Measurements from ENCODE around the gene AGRN. TPM values are rescaled to one million over a fixed set of nuclear protein-coding genes. Genes with fewer than 3 reads are reported as not detected.
"Not testable (repeated sequence)": the region's sequence is repeated elsewhere in the genome, so short reads cannot be mapped to it uniquely, and the experiment has no call there.

AGRN gene
- total RNA-seq, 1 experiment from 2014 or later = 246 TPM

DNA sequence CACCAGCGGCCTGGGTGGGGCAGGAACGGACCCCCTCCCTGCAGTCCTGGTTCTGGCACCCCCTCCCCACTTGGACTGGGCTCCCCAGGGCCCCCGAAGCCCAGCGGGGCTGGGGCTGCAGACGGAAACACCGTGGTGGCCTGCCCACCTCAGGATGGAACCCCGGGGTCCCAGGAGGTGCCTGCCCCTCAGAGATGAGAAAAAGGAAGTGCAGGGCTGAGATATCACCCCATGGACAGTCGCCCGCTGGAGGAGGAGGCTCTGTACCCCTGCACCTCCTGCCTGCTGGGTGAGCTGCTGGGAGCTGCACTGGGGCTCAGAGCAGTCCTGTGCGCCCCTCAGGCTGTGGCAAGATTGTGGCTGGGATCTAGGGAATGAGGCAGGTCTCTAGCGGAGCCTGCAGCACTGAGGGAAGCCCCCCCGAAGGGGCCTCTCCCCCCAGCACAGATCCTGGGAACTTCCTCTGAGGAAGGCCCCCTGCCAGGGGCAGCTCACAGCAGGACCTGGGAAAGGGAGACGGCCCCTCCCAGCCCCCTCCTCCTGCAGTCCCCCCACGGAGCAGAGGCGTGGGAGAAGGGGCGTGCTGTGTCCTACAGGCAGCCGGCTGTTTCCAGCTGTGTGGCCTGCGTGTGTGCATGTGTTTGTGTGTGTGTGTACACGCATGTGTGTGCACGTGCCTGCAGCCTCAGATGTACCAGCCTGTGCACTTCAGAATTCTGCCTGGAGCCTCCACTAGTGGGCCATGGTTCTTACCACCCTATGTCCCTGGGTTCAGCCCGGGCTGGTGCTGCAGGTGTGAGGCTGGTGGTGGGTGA lies 6.9 kb downstream of the AGRN start:
- in situ Hi-C loops (cut with HindIII; ENCODE audit: low pct_unique_long_range_greater_than_20kb, low sequenced_read_pairs) = no loop called here
- DNase-seq (ENCODE audit: low read depth) = no peak

DNA sequence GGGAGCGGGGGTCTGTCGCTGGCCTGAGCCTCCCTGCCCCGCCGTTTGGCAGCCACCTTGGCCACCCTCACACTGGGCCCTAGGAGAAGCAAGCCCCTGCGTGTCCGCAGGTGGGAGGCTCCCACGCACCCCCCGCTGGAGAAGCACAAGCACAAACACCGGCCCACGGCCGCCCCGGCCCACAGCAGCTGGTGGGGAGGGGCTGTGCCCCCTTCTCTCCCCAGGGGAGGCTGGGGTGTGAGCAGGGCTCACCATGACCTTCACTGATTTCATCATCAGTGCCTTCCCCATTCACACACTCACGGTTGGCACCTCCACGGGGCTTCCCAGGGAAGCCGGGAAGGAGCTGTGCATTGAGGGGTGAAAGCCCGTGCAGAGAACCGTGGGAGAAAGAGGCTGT lies 7.9 kb downstream of the AGRN start:
- in situ Hi-C loops (cut with HindIII; ENCODE audit: low pct_unique_long_range_greater_than_20kb, low sequenced_read_pairs) = no loop called here
- no peak for DNase-seq (ENCODE audit: low read depth)

DNA sequence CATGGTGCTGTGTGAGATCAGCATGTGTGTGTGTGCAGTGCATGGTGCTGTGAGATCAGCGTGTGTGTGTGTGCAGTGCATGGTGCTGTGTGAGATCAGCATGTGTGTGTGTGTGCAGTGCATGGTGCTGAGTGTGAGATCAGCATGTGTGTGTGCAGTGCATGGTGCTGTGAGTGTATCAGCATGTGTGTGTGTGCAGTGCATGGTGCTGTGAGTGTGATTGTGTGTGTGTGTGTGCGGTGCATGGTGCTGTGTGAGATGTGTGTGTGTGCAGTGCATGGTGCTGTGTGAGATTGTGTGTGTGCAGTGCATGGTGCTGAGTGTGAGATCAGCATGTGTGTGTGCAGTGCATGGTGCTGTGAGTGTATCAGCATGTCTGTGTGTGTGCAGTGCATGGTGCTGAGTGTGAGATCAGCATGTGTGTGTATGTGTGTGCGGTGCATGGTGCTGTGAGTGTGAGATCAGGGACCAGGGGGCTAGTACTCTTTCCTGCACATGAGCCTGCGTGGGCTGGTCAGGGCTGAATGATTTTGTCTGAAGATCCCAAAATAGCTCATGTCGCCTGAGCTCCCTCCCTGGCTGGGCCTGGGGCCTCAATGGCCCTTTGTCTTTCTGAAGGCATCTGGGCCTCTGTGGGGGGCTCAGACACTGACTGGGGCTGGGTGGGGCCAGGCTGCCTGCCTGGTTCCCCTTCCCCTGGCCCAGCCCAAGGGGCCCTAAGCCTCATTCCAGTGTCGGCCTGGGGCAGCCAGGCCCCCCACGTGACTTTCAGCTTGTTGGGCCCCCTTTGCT lies 11.1 kb downstream of the AGRN start:
- DNase-seq (ENCODE audit: low read depth); in situ Hi-C loops (cut with HindIII; ENCODE audit: low pct_unique_long_range_greater_than_20kb, low sequenced_read_pairs): not testable (repeated sequence)

DNA sequence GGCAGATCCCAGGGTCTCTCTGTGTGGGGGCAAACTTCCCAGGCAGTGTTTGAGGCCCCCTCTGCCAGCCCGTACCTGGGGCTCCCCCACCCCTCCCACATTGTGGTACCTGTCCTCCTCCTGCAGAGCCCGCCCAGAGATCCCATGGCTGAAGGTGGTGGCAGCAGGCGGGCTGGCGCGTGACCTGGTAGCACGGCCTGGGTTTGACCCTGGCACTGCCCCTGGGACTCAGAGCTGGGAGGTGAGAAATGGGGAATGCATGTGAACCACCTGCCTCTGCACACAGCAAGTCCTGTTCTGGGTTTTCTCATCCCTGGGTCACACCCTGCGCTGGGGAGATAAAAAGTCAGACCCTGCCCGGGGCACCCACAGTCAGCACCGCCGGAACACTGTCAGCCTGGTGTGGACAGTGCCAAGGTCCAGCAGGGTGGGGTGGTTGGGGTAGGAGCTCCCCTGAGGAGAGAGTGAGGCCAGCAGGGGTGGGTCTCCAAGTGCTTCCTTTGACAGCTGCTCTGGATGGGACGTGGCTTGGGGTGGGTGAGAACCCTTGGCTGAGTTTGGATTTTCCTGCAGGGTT lies 11.8 kb downstream of the AGRN start:
- in situ Hi-C loops (cut with HindIII; ENCODE audit: low pct_unique_long_range_greater_than_20kb, low sequenced_read_pairs) = no loop called here

DNA sequence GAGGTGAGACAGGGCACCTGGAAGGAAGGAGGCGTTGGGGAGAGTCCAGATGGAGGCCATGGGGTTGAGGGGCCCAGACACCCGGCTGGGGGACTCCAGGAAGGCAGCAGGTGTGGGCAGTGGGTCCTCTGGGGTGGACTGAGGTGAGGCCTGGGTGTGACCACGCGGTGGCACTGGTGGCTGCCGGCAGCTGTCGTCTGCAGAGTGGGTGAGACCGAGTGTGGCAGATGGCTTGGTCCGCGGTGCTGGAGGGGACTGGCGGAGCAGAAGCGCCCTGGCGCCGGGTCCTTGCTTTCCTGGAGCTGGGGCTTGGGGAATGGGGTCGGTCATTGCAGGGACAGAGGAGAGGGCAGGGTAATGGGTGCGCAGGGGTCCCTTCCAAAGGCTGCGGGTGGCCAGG lies 12.5 kb downstream of the AGRN start:
- in situ Hi-C loops (cut with HindIII; ENCODE audit: low pct_unique_long_range_greater_than_20kb, low sequenced_read_pairs) = no loop called here
- no peak for DNase-seq (ENCODE audit: low read depth)

More for the DNA sequence above, 11.8 kb downstream of the AGRN start:
- DNase-seq (ENCODE audit: low read depth) = no peak

DNA sequence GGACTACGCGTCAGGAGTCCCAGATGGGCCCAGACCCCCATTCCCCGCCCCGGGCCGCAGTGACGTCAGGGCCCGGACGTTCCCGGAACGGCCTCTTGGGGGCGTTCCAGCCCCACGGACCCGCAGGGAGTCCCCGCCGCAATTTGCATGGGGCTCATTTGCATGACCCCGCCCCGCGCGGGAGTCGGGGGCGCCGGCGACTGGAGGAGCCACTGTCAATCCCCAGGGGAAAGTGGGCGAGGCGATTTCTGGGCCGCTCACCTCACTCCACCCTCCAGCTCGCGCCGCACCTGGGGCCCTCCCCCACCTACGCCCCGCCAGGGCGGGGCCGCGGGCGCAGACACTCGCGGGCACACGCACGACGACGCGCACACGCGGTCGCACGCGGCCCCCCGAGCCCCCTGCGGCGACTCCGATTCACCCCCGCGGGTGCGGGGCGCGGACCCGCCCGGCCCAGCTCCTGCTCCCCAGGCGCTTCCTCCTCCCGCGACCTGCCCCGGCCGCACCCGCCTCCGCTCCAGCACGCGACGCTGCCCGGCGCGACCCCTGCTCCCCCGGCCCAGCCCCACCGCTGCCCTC lies 13.2 kb downstream of the AGRN start:
- in situ Hi-C loops (cut with HindIII; ENCODE audit: low pct_unique_long_range_greater_than_20kb, low sequenced_read_pairs) = no loop called here
- no peak for DNase-seq (ENCODE audit: low read depth)

DNA sequence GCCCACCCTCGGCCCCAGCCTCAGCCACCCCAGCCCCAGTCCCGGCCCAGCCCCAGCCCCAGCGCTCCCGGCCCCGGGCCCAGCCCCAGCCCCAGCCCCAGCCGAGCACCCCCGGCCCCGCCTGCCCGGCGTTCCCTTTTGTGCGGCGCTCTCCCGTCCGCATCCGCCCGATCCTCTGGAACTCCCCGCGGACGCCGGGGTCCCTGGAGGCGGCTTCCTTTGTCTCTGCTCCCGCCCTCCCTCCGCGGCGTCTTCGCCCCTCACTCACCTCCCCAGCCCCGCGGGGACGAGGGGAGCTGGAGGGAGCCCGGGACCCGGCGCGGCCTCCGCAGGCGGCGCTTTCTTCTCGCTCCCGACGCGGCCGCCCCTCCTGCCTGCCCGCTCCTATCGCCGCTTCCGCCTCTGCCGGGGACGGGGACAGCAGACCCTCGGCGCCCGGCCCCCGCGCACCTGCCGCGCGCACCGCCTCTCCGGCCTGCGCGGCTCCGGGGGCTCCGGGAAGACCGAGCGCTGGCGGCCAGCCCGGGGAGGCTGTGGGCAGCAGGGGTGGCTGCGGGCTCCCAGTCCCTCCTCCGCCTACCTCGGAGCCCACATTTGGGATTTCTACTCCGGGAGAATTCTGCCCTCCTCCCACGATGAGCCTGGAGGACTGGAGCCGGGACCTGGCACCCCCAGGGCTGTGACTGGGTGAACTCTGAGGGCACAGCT lies 14.0 kb downstream of the AGRN start:
- in situ Hi-C loops (cut with HindIII; ENCODE audit: low pct_unique_long_range_greater_than_20kb, low sequenced_read_pairs) = no loop called here

DNA sequence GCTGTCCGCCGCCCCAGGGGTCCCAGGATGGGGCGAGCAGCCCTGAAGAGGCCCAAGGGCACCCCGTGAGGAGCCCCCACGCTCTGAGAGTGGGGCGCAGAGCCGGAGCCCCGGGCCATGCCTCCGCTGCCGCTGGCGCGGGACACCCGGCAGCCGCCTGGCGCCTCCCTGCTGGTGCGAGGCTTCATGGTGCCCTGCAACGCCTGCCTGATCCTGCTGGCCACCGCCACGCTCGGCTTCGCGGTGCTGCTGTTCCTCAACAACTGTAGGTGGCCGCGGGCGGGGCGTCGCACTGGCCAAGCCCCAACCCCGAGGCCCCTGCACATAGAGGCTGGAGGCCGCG lies 14.5 kb downstream of the AGRN start:
- in situ Hi-C loops (cut with HindIII; ENCODE audit: low pct_unique_long_range_greater_than_20kb, low sequenced_read_pairs) = no loop called here
- DNase-seq (ENCODE audit: low read depth) = no peak

More for the DNA sequence above, 14.0 kb downstream of the AGRN start:
- DNase-seq (ENCODE audit: low read depth) = no peak

DNA sequence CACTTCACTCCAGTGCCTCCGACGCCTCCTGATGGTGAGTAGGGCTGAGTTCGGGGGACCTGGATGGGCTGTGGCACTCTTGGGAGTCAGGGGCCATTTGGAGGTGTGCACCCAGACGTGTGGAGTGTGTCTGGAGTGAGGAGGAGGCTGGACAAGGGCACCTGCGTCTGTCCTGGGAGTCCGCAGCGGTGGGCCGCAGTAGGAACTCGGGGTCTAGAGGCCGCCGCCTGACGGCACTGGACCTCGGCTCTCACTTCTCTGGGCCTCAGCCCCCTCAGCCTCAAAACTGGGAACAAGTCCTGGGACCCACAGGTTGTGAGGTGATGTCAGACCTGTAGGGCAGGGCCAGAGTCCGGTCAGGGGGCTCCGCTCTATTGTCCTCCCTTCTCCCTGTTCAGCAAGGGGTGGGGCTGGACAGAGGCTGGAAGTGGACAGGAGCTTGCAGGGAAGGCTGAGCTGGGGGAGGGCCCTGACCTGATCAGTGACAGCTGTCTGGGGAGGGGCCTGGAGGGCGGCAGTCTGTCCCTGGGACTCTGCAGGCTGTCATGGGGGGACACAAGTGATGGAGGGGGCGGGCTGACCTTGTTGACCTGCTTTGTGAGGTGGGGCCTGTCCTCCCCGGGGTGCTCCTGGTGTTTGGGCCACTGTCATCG lies 15.5 kb downstream of the AGRN start:
- DNase-seq (ENCODE audit: low read depth) = no peak
- in situ Hi-C loops (cut with HindIII; ENCODE audit: low pct_unique_long_range_greater_than_20kb, low sequenced_read_pairs) = no loop called here

DNA sequence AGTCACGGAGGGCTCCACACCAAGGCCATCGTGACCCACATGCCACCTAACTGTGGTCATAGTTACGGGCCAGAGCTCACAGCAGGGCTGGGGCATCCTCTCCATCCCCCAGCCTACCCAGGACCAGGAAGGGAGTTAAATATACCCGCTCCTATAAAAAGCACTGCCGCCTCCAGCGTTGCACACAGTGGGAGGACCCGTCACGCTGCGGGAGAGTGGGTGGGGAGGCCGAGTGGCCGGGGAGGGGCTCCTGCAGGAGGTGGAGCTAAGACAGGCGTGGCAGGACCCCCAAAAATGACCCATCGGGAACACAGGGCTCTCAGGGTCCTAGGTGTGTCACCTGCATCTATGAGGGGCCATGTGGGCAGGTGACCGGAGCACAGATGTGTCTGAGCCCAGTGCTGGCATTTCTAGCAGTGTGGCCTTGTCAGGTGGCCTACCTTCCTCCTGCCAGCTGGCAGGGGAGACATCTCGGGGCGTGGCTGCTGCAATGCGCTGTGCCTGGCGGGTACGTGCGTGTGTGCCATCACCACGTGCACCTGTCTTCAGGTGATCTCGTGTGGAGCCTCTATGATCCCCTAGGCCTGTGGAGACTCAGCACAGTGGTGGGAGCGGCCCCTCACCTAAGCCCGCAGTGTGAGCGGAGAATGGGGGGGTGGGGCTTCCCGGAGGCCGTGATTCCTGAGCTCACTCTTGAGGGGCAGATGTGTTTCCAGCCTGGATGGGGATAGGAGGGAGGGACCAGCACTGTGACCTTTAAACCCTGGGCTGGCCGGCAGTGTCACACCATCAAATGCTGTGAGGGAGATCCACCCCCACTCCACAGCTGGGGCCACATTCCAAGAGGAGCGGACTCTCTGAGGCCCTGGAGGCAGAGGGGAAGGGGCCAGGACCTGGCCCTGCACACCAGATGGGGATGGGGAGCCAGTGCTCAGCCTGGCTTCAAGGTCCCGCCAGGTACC lies 17.7 kb downstream of the AGRN start:
- no peak for DNase-seq (ENCODE audit: low read depth)
- in situ Hi-C loops (cut with HindIII; ENCODE audit: low pct_unique_long_range_greater_than_20kb, low sequenced_read_pairs) = no loop called here

DNA sequence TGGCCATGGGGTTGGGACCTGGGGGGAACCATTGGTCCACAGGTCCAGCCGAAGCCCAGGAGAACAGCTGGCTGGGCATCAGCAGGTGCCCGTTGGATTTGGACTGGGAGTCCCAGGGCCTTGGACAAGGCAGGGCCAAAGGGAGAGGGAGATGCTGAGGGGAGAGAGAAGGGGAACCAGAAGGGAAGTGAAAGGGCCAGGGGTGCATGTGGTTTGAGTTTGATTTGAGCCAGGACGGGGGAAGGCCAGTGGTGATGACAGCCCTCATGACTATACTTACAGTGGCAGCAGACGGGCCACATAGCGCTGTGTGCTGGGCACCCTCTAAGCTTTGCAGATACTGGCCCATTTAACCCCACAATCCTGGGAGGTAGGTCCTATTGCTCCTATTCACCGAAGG lies 18.8 kb downstream of the AGRN start:
- in situ Hi-C loops (cut with HindIII; ENCODE audit: low pct_unique_long_range_greater_than_20kb, low sequenced_read_pairs) = no loop called here
- no peak for DNase-seq (ENCODE audit: low read depth)

DNA sequence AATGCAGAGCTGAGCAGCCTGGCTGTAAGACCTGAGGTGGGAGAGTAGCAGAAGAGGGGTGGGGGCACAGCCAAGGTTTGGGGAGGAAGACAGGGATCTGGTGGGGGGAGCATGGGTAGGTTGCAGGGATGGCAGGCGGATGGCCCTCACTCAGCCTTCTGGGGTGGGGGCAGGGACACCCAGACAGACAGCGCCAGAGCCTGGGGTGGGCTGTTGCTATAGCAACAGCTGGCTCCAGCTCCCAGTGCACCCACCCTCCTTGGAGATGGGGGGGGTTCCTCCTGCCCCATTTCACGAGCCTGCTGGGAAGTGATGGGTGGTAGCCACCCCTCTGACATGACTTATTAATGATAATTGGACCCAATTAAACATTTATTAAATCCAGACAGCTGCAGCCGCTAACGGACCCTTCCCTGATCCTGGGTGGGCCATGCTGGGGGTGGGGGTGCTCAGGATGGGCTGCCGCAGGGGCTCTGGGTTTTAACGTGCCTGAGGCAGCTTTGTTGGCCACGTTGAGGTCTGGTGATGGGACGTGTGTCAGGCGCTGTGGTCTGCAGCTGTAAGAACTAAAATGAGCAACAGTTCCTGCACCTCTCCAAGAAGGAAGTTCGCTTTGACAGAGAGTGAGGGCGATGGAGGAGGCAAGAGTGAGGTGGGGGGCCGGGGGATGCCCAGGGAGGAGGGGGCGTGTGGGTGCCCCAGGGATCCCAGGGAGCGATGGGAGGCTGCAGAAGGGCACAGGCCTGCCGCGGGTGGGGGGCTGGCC lies 19.4 kb downstream of the AGRN start:
- in situ Hi-C loops (cut with HindIII; ENCODE audit: low pct_unique_long_range_greater_than_20kb, low sequenced_read_pairs) = no loop called here
- DNase-seq (ENCODE audit: low read depth) = no peak

DNA sequence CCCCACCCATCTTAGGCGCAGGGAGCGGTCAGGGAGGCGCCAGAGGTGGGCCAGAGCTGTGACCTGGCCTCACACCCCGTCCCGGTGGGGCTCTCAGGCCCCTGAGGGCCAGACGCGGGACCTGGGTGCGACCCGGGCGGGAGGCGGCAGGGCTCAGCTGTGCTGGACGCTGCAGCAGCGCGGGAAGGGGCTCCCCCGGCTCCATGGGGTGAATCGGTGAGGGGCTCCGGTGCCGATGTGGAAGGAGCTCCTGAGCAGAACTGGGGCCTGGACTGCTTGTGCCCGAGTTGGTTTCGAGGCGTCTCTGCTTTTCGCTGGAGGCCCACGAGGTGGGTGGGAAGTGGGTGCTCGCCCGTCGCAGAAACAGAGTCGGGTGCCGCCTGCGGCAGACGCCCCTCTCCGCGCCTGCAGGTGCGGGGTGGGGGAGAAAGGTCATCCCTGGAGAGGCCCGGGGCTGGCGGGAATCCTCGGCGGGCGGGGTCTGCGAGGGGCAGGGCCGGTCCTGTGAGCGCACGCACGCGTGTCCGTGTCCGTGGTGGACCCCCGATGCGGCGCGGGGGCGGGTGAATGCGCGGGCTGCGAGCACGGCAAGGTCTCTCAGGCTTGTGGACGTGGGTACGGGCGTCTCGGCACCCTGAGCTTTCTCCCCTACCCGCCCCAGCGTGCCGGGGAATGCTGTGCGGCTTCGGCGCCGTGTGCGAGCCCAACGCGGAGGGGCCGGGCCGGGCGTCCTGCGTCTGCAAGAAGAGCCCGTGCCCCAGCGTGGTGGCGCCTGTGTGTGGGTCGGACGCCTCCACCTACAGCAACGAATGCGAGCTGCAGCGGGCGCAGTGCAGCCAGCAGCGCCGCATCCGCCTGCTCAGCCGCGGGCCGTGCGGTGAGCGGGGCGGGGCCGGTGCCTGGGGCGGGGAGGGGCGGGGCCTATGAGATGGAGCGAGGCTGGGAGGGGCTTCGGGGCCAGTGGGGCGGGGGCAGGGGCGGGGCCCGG lies 20.4 kb downstream of the AGRN start:
- DNase-seq (ENCODE audit: low read depth) = peak; percentile 64
- in situ Hi-C loops (cut with HindIII; ENCODE audit: low pct_unique_long_range_greater_than_20kb, low sequenced_read_pairs) = no loop called here

DNA sequence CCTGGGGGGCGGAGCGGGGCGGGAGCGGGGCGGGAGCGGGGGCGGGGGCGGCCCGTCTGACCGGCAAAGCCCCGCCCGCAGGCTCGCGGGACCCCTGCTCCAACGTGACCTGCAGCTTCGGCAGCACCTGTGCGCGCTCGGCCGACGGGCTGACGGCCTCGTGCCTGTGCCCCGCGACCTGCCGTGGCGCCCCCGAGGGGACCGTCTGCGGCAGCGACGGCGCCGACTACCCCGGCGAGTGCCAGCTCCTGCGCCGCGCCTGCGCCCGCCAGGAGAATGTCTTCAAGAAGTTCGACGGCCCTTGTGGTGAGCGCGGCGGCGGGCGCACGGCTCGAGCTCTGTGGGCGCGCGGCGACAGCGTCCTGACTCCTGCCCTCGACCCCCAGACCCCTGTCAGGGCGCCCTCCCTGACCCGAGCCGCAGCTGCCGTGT lies 21.2 kb downstream of the AGRN start:
- no peak for DNase-seq (ENCODE audit: low read depth)
- in situ Hi-C loops (cut with HindIII; ENCODE audit: low pct_unique_long_range_greater_than_20kb, low sequenced_read_pairs) = no loop called here

DNA sequence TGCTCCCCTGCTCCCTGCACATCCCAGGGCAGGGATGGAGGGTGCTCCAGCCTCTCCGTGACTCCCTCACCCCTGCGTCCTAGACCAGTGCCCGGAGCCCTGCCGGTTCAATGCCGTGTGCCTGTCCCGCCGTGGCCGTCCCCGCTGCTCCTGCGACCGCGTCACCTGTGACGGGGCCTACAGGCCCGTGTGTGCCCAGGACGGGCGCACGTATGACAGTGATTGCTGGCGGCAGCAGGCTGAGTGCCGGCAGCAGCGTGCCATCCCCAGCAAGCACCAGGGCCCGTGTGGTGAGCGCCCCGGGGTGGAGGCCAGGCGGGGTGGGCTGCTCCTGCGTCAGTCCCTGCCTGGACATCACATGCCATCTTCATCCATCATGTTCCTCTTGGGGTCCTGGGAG lies 22.0 kb downstream of the AGRN start:
- no peak for DNase-seq (ENCODE audit: low read depth)
- in situ Hi-C loops (cut with HindIII; ENCODE audit: low pct_unique_long_range_greater_than_20kb, low sequenced_read_pairs) = no loop called here

Measured in Caki2 (cell line).